GM12874 (cell line): Measurements from ENCODE around the gene MDC1.

Experiments used
- CTCF ChIP-seq: IDR thresholded peaks from 2 replicates; pipeline ENCODE4 v1.5.1; 2011; ENCODE audit warnings: low read depth, mild to moderate bottlenecking, control low read depth, low read length, moderate library complexity; ENCODE audit not compliant: insufficient read depth

MDC1 gene, protein sequence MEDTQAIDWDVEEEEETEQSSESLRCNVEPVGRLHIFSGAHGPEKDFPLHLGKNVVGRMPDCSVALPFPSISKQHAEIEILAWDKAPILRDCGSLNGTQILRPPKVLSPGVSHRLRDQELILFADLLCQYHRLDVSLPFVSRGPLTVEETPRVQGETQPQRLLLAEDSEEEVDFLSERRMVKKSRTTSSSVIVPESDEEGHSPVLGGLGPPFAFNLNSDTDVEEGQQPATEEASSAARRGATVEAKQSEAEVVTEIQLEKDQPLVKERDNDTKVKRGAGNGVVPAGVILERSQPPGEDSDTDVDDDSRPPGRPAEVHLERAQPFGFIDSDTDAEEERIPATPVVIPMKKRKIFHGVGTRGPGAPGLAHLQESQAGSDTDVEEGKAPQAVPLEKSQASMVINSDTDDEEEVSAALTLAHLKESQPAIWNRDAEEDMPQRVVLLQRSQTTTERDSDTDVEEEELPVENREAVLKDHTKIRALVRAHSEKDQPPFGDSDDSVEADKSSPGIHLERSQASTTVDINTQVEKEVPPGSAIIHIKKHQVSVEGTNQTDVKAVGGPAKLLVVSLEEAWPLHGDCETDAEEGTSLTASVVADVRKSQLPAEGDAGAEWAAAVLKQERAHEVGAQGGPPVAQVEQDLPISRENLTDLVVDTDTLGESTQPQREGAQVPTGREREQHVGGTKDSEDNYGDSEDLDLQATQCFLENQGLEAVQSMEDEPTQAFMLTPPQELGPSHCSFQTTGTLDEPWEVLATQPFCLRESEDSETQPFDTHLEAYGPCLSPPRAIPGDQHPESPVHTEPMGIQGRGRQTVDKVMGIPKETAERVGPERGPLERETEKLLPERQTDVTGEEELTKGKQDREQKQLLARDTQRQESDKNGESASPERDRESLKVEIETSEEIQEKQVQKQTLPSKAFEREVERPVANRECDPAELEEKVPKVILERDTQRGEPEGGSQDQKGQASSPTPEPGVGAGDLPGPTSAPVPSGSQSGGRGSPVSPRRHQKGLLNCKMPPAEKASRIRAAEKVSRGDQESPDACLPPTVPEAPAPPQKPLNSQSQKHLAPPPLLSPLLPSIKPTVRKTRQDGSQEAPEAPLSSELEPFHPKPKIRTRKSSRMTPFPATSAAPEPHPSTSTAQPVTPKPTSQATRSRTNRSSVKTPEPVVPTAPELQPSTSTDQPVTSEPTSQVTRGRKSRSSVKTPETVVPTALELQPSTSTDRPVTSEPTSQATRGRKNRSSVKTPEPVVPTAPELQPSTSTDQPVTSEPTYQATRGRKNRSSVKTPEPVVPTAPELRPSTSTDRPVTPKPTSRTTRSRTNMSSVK (N-terminal part only)

DNA sequence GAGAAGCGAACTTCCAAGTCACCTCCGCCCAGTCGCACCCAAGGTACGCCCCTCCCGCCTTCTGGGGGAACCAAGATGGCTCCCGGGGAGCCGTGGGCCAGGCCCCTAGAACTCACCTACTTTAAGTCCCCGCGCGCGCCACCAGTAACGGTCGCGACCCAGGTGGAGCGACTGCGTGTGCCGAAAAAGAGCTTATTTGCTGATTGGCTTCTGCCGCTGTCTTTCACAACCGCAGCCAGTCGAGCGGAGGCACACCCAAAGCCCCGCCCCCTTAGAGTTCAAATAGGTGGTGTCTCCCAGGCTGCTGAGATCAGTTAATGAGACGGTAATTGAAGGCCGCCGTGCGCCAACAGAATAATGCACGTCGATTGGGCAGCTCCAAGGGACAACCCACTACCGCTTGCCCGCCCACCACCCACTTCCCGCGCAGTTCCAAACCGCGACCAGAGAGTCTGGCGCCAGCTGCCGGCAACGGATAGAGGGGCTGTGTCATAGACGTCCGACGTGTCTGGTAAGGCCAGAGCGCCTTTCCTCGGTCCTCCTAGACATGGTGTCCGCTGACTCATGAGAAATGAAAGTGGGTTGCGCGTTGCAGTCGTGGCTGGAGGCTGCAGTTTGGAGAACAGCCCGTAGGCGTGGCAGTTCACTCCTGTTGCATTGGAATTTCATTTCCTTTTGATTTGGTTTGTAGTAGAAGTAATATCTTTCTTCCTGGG is at the start of gene MDC1:
Gene MDC1, minus strand, starts transcription at position 153 of the 716 bp plus-strand sequence. CDS start 2,106 bp downstream, outside the sequence.
- no peak for TF ChIP-seq CTCF

DNA sequence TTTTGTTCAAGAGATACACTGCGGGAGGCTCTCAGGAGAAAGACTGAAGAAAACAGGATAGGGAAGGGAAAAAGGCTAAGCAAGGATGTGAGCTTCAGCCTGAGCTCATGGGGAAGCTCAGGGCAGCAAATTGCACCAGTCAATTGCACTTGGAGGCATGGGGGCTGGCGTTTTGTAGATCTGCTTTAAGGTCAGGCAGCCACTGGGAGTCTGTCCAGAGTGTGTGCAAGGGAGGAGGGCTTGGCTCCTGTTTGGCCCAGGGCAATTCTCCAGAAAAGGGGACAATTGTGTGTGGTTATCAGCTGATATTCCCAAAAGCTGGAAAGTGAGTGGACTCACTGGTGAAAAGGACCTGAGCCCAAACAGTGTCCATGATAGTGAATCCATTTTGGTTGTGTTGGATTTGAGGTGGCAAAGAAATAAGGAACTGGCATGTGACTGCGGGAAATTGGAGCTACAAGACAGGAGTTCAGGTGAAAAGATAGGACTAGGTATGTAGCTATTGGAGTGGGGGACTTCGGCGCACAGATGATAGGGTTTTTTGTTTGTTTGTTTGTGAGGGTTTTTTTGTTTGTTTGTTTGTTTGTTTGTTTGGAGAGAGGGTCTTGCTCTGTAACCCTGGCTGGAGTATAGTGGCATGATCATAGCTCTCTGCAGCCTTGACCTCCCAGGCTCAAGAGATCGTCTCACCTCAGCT is 49.5 kb upstream of the MDC1 start:
- TF ChIP-seq CTCF, result no peak

DNA sequence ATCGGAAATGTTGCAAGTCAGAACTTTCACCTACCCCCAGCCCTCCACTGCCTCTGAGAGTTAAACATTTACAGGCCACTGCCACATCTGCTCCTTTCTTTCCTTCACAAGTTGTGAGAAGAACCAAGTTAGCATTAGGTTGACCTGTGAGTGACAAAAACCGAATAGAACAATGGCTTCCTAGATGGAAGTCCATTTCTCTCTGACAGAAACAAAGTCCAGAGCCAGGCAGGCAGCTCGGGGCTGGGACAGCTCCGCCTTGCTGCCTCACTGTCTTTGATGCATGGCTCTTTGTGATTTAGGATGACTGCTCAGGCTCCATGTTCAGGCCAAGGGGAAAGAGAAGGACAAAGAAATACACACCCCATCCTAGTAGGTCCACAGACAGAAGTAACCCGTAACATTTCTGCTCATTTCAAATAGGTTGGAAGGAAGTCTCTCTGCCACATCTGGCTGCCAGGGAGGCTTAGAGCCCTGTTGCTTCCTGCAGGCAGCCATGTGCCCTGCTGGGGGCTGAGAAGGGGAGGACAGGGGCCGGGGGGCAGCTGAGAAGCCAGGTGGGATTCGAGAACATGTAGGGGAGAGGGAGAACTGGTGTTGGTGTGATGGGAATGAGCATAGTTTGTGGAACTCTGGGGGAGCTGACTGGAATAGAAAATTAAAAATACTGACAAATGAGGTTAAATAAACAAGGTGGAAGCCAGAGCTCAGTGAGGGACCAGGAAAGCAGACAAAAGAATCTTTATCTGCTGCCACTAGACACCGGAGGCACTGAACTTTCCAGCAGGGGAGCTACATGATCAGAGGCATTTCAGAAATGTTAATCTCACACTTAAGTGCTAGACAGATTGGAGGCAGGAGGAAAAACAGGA is 46.8 kb upstream of the MDC1 start:
- TF ChIP-seq CTCF, result no peak

DNA sequence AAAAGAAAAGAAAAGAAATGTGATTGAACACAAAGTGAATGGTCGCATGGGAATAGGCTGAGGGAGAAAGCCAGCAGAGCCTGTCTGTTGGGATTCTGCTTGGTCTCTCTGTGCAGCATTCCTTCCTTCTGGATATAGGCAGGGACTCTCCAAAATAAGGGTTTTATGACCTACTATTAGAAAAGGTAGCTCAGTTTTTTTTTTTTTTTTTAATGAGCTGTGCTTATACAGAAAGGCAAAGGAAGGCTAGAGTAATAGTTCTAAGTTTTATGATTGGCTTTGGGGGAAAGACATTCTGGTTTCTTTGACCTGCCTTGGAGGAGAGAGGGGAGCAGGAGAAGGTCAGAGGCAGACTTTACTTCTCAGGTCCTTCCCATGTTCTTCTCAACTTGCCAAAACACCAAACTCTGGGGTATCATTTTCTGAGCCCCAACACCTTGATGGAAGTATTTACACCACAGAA is 46.1 kb upstream of the MDC1 start:
- TF ChIP-seq CTCF, result no peak

- no peak for TF ChIP-seq CTCF
Measured at GRCh38 chr6:30761791-30762429, 44.8 kb upstream of the MDC1 start.
